ENCODE data around the gene CYP27B1.

CYP27B1 gene

GRCh38 chr12:57765698-57766463, 997 bp downstream of the CYP27B1 start:
- DNase-seq (ENCODE audit: low read depth in 3 of 3) = no peak

GRCh38 chr12:57765003-57765697, 1.7 kb downstream of the CYP27B1 start:
- no peak for DNase-seq (ENCODE audit: low read depth in 3 of 3)

GRCh38 chr12:57764662-57765002, 2.2 kb downstream of the CYP27B1 start:
- DNase-seq (ENCODE audit: low read depth in 3 of 3) = no peak

- DNase-seq (ENCODE audit: low read depth in 3 of 3) = no peak
Measured at GRCh38 chr12:57763881-57764661, 2.8 kb downstream of the CYP27B1 start.

GRCh38 chr12:57762463-57762862, 4.4 kb downstream of the CYP27B1 start:
- DNase-seq (ENCODE audit: low read depth in 3 of 3) = no peak

GRCh38 chr12:57761391-57761998, 5.4 kb downstream of the CYP27B1 start:
- no peak for DNase-seq (ENCODE audit: low read depth in 3 of 3)

- no peak for DNase-seq (ENCODE audit: low read depth in 3 of 3)
Measured at GRCh38 chr12:57760347-57760982, 6.4 kb downstream of the CYP27B1 start.

- no peak for DNase-seq (ENCODE audit: low read depth in 3 of 3)
Measured at GRCh38 chr12:57759360-57759980, 7.4 kb downstream of the CYP27B1 start.

- no peak for DNase-seq (ENCODE audit: low read depth in 3 of 3)
Measured at GRCh38 chr12:57758552-57759359, 8.1 kb downstream of the CYP27B1 start.

- DNase-seq (ENCODE audit: low read depth in 3 of 3) = no peak
Measured at GRCh38 chr12:57757771-57758170, 9.1 kb downstream of the CYP27B1 start.

- DNase-seq (ENCODE audit: low read depth in 3 of 3) = peak in 1 of 3 donors; percentile 63
Measured at GRCh38 chr12:57756406-57757341, 10.2 kb downstream of the CYP27B1 start.

GRCh38 chr12:57755454-57756372, 11.2 kb downstream of the CYP27B1 start:
- no peak for DNase-seq (ENCODE audit: low read depth in 3 of 3)

- DNase-seq (ENCODE audit: low read depth in 3 of 3) = no peak
Measured at GRCh38 chr12:57755194-57755453, 11.8 kb downstream of the CYP27B1 start.

GRCh38 chr12:57754411-57755193, 12.3 kb downstream of the CYP27B1 start, which contains the start of gene MARCHF9:
Gene MARCHF9, plus strand, starts transcription at chr12:57755103. Its CDS starts 426 bp downstream, at chr12:57755529.
- peak; percentile 65 to 89 (median 76) for DNase-seq (ENCODE audit: low read depth in 3 of 3)

- no peak for DNase-seq (ENCODE audit: low read depth in 3 of 3)
Measured at GRCh38 chr12:57753756-57754337, 13.0 kb downstream of the CYP27B1 start.

- DNase-seq (ENCODE audit: low read depth in 3 of 3) = no peak
Measured at GRCh38 chr12:57752668-57753000, 14.2 kb downstream of the CYP27B1 start.

All from stimulated activated CD4-positive, alpha-beta T cell treated with anti-CD3 and anti-CD28 coated beads, TNF-alpha, amount 100 ng/mL, for 48 hours (primary cell).